ENCODE data around the gene ZC3H7B.

ZC3H7B gene

GRCh38 chr22:41356430-41357028, 55.2 kb downstream of the ZC3H7B start:
- no peak for DNase-seq (ENCODE audit: low spot score)

DNA sequence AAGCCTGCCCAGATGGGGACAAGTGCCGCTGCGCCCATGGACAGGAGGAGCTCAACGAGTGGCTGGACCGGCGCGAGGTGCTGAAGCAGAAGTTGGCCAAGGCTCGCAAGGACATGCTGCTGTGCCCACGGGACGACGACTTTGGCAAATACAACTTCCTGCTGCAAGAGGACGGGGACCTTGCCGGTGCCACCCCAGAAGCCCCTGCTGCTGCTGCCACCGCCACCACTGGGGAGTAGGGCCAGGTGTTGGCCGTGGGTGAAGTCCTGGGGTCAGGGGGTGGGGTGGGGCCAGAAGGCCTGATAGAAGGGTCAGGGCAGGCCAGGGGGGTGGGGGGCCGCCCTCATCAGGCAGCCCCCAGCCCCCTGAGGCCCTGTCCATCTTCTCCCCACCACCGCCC, 55.9 kb downstream of the ZC3H7B start:
- DNase-seq (ENCODE audit: low spot score), result no peak

DNA sequence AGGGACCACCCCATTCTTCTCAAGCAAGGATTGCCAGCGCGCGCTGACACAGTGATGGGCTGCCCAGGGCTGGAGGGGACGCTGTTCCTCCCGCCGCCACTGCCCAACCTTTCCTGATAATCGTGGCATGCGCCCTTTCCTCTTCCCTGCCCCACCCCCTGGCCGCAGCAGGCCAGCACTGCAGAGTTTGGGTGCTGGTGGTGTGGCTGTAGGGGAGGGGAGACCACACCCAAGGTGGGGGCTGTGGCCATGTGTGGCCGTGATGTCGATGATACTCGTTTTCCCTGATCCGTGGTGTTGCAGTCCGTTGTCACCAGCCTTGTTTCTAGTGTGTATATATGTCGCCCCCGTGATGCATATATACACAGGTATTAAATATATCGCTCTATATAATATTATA, 57.6 kb downstream of the ZC3H7B start:
- no peak for DNase-seq (ENCODE audit: low spot score)

DNA sequence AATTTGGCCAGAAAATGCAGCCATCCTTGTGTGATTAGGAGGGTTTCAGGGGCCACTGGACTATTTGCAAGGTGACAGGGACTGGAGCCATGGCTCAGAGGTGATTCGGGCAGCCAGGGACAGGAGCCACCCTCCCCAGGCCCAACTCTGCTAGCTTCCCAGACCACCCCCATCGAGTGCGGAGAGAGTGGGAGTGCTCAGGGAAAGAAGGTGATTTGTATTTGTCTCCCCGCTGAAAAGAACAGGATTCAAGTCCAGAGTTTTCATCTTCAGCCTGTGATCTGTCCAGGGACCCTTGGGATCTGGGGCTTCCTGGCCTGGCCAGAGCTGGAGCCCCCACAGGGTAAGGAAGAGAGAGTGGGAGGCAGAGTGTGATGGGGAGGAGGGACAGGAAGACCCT, 58.1 kb downstream of the ZC3H7B start:
- DNase-seq (ENCODE audit: low spot score), result no peak

DNA sequence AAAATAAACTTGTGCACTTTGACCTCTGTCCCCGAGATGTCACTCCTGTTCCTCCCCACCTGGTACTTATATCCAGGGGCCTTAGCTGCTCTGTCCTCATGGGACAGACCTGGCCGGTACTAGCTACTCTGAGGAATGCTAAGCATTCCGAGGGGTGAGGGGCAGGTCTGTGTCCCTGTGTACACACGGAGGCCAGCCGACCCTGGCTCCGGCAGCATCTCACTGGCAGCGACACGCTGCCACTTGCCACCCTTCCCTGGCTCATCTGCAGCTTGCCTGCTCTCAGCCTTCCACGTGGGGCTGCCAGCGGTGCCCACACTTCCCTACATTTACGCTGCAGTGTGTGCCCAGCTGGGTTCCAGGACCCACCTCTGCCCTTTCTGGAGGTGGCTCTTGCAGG, 58.8 kb downstream of the ZC3H7B start:
- no peak for DNase-seq (ENCODE audit: low spot score)

DNA sequence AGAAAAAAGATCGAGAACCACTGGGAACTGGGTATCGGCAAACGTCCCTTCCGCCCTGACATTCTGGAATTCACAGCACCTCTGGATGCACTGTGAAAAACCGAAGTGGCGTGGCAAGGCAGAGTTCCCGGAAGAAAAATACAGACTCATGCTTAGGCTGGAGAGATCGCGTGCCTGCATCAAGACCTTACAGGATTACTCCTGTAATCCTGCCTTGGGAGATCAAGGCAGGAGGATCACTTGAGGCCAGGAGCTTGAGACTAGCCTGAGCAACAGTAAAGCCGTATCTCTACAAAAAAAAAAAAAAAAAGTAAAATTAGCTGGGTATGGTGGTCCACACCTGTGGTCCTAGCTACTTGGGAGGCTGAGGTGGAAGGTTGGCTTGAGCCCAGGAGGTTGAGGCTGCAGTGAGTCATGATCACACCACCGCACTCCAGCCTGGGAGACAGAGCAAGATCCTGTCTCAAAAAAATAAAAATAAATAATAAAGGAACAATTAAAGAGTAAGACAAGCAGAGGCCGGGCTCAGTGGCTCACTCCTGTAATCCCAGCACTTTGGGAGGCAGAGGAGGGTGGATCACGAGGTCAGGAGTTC, 60.5 kb downstream of the ZC3H7B start:
- no peak for DNase-seq (ENCODE audit: low spot score)

DNA sequence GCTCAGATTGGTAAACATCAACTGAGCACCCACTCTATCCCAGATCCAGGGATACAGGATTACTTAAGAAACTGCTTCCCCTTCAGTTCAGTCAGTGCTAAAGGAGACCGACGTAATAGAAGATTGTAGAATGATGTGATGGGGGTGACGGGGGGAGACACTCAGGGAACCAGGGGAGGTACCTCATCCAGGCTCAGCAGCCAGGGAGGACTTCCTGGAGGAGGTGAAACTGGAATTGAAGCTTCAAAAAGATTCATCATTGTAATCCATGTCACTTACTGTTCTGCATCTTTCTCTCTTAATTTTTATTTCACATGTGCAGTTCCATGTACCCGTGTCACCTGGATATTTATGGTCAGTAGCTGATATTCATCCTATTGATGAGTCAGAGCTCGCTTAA, 61.3 kb downstream of the ZC3H7B start:
- no peak for DNase-seq (ENCODE audit: low spot score)

- no peak for DNase-seq (ENCODE audit: low spot score)
Observed at GRCh38 chr22:41364233-41364632, 62.9 kb downstream of the ZC3H7B start.

GRCh38 chr22:41364955-41365354, 63.6 kb downstream of the ZC3H7B start:
- no peak for DNase-seq (ENCODE audit: low spot score)

- DNase-seq (ENCODE audit: low spot score), result no peak
Observed at GRCh38 chr22:41365425-41365824, 64.1 kb downstream of the ZC3H7B start.

DNA sequence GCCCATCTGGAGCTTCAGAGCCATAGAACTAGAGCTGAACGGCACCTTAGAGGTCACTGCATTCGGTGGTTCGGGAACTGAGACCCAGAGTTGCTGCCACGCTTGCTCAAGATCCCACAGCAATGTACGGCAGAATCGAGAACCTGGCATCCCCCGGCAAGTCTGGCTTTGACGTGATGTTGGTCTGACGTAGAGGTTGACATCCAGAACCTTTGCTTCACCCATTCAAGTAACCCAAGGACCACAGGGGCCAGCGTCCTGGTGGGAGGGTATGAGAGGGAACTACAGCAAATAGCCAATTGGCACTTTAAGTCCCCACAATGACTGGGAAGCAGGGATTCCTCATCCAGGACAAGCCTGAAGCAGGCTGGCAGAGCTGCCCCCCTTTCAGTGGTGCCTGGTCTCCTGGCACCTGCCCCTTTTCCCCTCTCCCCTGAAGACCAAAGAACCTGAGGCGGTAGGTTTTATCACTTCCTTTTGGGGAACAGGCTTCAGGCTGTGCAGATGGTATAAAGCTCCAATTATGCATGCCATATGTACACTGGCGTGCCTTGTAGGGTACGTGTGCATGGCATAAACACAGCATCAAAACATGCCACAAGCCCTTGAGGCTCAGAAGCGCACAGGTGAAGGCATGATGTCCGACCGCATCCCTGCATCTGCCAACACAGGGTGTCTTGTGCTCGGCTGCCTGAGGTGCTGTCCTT, 65.2 kb downstream of the ZC3H7B start:
- DNase-seq (ENCODE audit: low spot score), result no peak

DNA sequence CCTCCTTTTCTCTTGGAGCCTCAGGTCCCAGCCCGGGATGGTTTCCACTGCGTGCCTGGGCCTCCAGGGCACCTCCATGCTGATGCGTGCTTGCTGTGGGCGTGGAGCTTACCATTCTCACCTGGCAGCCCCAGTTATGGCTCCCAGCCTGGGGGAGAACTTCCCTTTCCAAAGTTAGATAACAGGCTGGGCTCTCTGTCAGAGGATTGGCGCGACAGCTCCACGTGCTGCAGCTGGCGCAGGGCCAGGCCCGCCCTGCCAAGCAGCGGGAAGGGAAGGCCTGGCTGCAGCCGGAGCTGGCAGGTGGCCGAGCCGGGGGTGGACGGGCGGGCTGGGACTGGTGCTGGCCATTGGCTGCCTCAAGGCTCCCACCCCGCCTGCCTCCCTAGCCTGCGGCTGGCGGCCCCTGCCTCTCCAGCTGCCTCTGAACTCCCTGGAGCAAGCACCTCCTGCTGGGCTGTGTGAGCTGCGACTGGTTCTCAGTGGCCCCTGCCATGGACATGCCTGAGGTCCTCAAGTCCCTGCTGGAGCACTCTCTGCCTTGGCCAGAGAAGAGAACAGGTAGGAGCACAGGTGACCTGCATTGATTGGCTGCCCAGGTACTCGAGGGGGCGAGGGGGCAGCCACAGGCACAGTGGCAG, 65.8 kb downstream of the ZC3H7B start:
- peak; percentile 73 for DNase-seq (ENCODE audit: low spot score)

GRCh38 chr22:41367680-41368542, 66.6 kb downstream of the ZC3H7B start:
- no peak for DNase-seq (ENCODE audit: low spot score)

GRCh38 chr22:41368543-41369423, 67.5 kb downstream of the ZC3H7B start:
- DNase-seq (ENCODE audit: low spot score), result no peak

DNA sequence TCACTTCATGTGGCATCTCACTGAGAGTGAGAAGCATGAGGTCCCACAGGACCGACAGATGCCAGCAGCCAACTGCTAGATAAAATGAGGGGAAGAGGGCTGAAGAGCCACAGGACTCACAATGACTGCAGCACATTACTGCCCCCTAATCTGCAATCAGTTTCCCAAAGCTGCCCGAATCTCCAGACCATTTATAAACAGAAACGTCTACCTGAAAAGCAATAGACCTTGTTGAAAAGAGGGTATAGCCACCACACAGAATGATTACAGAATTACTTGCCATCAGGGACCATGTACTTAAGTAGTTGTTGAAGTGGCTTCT, 68.1 kb downstream of the ZC3H7B start:
- no peak for DNase-seq (ENCODE audit: low spot score)

GRCh38 chr22:41369837-41370236, 68.5 kb downstream of the ZC3H7B start:
- no peak for DNase-seq (ENCODE audit: low spot score)

GRCh38 chr22:41377846-41378245, 76.5 kb downstream of the ZC3H7B start:
- no peak for DNase-seq (ENCODE audit: low spot score)

DNA sequence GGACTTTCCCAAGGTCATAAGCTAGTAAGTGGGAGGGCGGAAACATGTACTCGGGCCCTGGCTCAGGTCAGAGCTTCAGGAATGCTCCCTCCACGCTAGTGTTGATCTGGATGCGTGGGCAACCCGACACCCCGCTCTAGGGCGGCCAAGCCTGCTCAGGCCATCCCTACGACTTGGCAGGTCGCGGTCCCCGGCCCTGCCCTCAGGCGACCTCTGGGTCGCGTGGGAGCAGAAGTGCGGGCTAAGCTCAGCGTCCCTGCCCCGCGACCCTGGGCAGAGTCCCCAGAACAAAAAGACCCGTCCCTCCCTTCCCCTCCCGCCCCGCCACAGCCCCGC, 79.6 kb downstream of the ZC3H7B start:
- DNase-seq (ENCODE audit: low spot score), result no peak

DNA sequence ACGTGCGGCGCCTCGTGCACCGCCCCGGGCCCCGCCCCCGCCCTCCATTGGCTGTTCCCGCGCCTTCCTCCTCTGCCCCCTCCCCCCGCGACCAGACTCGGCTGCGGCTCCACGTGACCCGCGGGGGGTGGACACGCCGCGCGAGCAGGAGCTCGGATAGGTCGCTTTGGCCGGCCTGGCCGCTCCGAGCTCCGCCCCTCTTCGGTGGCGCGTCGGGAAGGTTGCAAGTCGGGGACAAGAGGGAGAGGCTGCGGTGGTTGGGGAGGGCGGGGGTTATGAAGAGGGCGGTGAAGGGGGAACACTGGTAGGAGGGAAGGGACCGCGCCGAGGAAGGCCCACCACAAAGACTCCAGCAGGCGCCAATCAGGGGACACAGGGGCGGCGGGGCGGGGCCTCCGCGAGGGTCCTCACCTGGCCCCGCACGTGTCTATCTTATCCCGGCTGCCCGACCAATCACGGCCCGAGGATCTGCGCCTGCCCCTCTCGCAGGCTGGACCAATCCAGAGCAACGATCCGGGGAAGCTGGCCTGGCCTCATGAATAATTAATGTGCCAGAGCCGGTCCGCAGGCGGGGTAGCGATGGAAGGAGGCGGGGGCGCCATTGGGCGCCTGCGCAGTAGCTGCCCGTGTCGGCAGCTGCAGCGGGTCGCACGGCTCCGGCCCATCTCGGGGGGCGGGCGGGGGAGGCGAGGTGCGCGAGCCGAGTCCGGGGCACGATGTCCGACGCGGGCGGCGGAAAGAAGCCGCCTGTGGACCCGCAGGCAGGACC, 80.2 kb downstream of the ZC3H7B start, which contains the start of gene TEF:
TSS of gene TEF (plus strand) at position 614 of the 769 bp plus-strand sequence. CDS start at position 717, 103 bp downstream.
- DNase-seq (ENCODE audit: low spot score), result peak; percentile 100

DNA sequence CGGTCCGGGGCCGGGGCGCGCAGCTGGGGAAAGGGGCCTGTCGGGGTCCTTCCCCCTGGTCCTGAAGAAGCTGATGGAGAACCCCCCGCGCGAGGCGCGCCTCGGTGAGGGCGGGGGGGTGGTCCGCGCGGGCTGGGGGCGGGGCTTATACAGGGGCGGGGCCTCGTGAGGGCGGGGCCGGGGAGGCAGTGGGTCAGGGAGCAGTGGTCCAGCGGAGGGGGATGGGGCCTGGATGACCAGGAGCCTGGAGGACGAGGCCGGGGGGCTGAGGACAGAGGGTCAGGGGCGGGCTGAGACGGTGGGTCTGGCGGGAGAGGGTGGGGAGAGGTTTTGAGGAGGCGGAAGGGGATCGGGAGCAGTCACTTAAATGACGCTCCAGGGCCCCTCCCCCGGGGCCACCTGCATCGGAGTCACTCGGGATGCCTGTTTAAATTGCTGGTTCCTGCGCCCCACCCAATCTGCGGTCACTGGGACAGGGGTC, 80.8 kb downstream of the ZC3H7B start:
- DNase-seq (ENCODE audit: low spot score), result peak; percentile 93
